Fibroblast of lung (primary cell): ENCODE data around the gene GAB1. TPM values are rescaled to one million over a fixed set of nuclear protein-coding genes. Genes with fewer than 3 reads are reported as not detected.

ENCODE experiments used
- DNase-seq, 2 donors: peaks; one replicate each; pipeline versions ENCODE4 v3.0.0 to v3.0.0-alpha.2; 2010; ENCODE audit warnings: low read depth in 2 of 2
- H2AFZ ChIP-seq: 2 replicates; pipeline ENCODE4 v1.5.1; 2012; ENCODE audit warnings: low read length, control low read depth, inconsistent platforms
- H3K27ac ChIP-seq: 2 replicates; pipeline ENCODE4 v1.5.1; 2011; ENCODE audit warnings: low read length, control low read depth; ENCODE audit not compliant: insufficient read depth
- H3K27me3 ChIP-seq: 2 replicates; pipeline ENCODE4 v1.5.1; 2011; ENCODE audit warnings: mild to moderate bottlenecking, low read length; ENCODE audit not compliant: control insufficient read depth, insufficient read depth
- H3K36me3 ChIP-seq: 2 replicates; pipeline ENCODE4 v1.5.1; 2011; ENCODE audit warnings: low read length; ENCODE audit not compliant: control insufficient read depth, insufficient read depth
- H3K4me1 ChIP-seq: 2 replicates; pipeline ENCODE4 v1.5.1; 2011; ENCODE audit warnings: low read length; ENCODE audit not compliant: control insufficient read depth, insufficient read depth; ENCODE audit errors: extremely low read depth
- H3K4me2 ChIP-seq: 2 replicates; pipeline ENCODE4 v1.5.1; 2011; ENCODE audit warnings: low read length, control low read depth; ENCODE audit not compliant: insufficient read depth; ENCODE audit errors: extremely low read depth
- H3K4me3 ChIP-seq, 4 experiments: fragments of 200-600 bp in 1 of 4; sonication (generic) in 1 of 4; replicated peaks in 1 of 4; 2 replicates each; pipeline ENCODE4 v1.5.1; 2011 to 2016; ENCODE audit warnings: low read length in 4 of 4, low read depth in 3 of 4, mild to moderate bottlenecking in 3 of 4, control low read depth in 2 of 4, inconsistent platforms in 1 of 4, mixed read lengths in 1 of 4; ENCODE audit not compliant: insufficient read depth in 1 of 4; ENCODE audit errors: control extremely low read depth in 1 of 4
- H3K79me2 ChIP-seq: 2 replicates; pipeline ENCODE4 v1.5.1; 2012; ENCODE audit warnings: mild to moderate bottlenecking, low read length, inconsistent platforms; ENCODE audit not compliant: control insufficient read depth, insufficient read depth
- H3K9ac ChIP-seq: 2 replicates; pipeline ENCODE4 v1.5.1; 2011; ENCODE audit warnings: mild to moderate bottlenecking, low read length, control low read depth; ENCODE audit not compliant: insufficient read depth
- H3K9me3 ChIP-seq: 2 replicates; pipeline ENCODE4 v1.5.1; 2012; ENCODE audit warnings: low read depth, low read length; ENCODE audit not compliant: control insufficient read depth, insufficient read depth
- H4K20me1 ChIP-seq: 2 replicates; pipeline ENCODE4 v1.5.1; 2011; ENCODE audit warnings: low read length; ENCODE audit not compliant: control insufficient read depth, insufficient read depth; ENCODE audit errors: extremely low read depth
- EZH2 ChIP-seq: IDR thresholded peaks from 2 replicates; pipeline ENCODE4 v1.5.1; 2012; ENCODE audit warnings: low read length, control low read depth, mild to moderate bottlenecking; ENCODE audit errors: missing control alignments
- polyA plus RNA-seq, 2 donors: library from polyadenylated mRNA; depleted of rRNA in 1 of 2; stranded (reverse) in 1 of 2; unstranded in 1 of 2; fragments of >200 nt; gene quantifications; 2 replicates each; pipeline ENCODE4 v1.2.1, GENCODE V29; 2011 to 2012; ENCODE audit warnings: missing spikeins in 1 of 2
- total RNA-seq: library from RNA; depleted of rRNA; stranded (reverse); fragments of >200 nt; gene quantifications from 2 replicates; pipeline ENCODE4 v1.2.1, GENCODE V29; 2014
- TF ChIP-seq, protein P1 (sequence below), 2 donors: IDR thresholded peaks in 1 of 2; conservative IDR thresholded peaks in 1 of 2; 1 replicate in 1 of 2; 2 replicates in 1 of 2; pipeline ENCODE4 v1.5.1; 2011 to 2012; ENCODE audit warnings: low read length in 2 of 2, control low read depth in 1 of 2, inconsistent platforms in 1 of 2, low read depth in 1 of 2, mild to moderate bottlenecking in 1 of 2

Gene GAB1
- total and polyA plus RNA-seq, 2 donors (not counting 1 experiment from before 2014, with no cell fraction given) = 10.6 to 18.0 TPM

DNA sequence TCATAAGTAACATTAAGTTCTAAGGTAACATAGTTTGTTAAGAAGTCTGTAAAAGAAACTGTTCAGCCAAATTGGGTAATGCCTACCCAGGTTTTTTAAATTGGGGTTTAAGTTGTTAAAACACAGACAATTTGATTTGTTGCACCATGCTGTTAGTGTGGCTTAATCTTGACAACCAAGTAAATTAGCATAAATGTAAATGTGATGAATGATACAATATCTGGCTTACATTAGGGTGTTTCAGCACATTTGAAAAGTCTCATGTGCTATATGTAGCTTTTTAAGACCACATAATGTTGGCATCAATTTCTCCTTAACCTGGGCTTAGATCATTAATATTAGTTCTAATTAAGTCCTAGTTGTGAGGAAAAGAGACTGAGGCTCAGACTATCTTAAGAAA, 104.4 kb downstream of the GAB1 start:
- H3K4me3 ChIP-seq = no peak overlapping the region
- no peaks in the 10 kb centered on the region for H3K4me1 ChIP-seq
- no peaks in the 10 kb centered on the region for H3K9me3 ChIP-seq
- no peak overlapping the region for H3K27ac ChIP-seq
- no peak overlapping the region for H2AFZ ChIP-seq
- H3K36me3 ChIP-seq = peaks cover 5% of the 10 kb centered on the region
- no peak overlapping the region for H3K4me2 ChIP-seq
- no peaks in the 10 kb centered on the region for H4K20me1 ChIP-seq
- TF ChIP-seq EZH2 = no peak
- TF ChIP-seq, protein P1, sequence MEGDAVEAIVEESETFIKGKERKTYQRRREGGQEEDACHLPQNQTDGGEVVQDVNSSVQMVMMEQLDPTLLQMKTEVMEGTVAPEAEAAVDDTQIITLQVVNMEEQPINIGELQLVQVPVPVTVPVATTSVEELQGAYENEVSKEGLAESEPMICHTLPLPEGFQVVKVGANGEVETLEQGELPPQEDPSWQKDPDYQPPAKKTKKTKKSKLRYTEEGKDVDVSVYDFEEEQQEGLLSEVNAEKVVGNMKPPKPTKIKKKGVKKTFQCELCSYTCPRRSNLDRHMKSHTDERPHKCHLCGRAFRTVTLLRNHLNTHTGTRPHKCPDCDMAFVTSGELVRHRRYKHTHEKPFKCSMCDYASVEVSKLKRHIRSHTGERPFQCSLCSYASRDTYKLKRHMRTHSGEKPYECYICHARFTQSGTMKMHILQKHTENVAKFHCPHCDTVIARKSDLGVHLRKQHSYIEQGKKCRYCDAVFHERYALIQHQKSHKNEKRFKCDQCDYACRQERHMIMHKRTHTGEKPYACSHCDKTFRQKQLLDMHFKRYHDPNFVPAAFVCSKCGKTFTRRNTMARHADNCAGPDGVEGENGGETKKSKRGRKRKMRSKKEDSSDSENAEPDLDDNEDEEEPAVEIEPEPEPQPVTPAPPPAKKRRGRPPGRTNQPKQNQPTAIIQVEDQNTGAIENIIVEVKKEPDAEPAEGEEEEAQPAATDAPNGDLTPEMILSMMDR (conservative IDR thresholded peaks at IDR 0.05 in 1 of 2, IDR thresholded peaks at IDR 0.05 in 1 of 2; ENCODE audit: low read depth in 1 of 2, low read length in 2 of 2) = no peak
- H3K9ac ChIP-seq = no peak overlapping the region
- DNase-seq = no peak
- no peaks in the 10 kb centered on the region for H3K27me3 ChIP-seq
- no peaks in the 10 kb centered on the region for H3K79me2 ChIP-seq

DNA sequence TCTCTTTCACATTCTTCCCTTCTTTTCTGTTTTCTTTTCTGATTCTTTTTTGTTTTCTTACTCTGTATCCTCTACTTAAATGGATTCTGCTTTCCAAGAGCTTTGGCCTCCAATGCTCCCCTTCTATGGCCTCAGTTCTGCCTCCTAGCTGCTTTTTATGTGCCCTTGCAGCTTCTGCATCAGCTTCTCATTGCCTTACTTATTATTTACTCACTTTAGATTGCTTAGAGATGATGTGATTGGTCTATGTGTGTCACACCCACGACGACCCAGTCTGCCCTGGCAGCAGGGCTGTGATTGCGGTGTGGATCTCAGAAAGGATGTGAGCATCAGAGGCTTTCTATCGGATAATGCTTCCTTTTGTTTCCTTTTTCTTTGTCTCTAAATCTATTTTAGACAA, 105.0 kb downstream of the GAB1 start:
- Histone ChIP-seq H3K4me2 (no peak overlapping the region), H3K9me3 (no peaks in the 10 kb centered on the region), H4K20me1 (no peaks in the 10 kb centered on the region), H3K79me2 (no peaks in the 10 kb centered on the region), H3K9ac (no peak overlapping the region), H3K4me1 (no peaks in the 10 kb centered on the region), H3K27ac (no peak overlapping the region), H3K4me3 (no peak overlapping the region), H3K27me3 (no peaks in the 10 kb centered on the region), H2AFZ (no peak overlapping the region), H3K36me3 (peaks cover 5% of the 10 kb centered on the region)
- TF ChIP-seq, protein P1 (conservative IDR thresholded peaks at IDR 0.05 in 1 of 2, IDR thresholded peaks at IDR 0.05 in 1 of 2; ENCODE audit: low read depth in 1 of 2, low read length in 2 of 2) = peak in 1 of 2 donors; percentile 3
- TF ChIP-seq EZH2 = no peak
- peak in 1 of 2 donors; percentile 3 for DNase-seq

DNA sequence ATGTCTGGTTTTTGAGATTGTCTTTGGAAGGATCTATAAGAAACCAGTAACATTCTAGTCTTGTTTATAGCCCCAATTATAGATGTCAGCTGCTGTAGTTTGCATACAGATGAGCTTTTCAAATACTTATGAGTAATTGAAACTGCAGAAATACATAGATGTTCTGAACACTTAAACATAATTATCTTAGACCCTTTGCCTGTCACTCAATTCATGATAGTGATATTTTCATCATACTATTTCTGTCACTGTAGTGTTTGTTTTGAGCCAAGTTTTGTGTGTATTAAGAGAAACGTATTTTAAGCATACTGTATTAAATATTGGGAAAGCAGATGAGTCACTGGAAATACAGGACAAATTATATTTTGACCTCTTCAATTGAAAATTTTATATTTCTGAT, 107.1 kb downstream of the GAB1 start:
- H3K36me3 ChIP-seq = peaks cover 2% of the 10 kb centered on the region
- no peaks in the 10 kb centered on the region for H3K4me1 ChIP-seq
- no peaks in the 10 kb centered on the region for H4K20me1 ChIP-seq
- H3K27me3 ChIP-seq = no peaks in the 10 kb centered on the region
- H3K4me2 ChIP-seq = no peak overlapping the region
- no peak overlapping the region for H3K9ac ChIP-seq
- no peak for DNase-seq
- no peak overlapping the region for H3K27ac ChIP-seq
- H3K4me3 ChIP-seq = no peak overlapping the region
- H2AFZ ChIP-seq = no peak overlapping the region
- no peak for TF ChIP-seq EZH2
- TF ChIP-seq, protein P1 (conservative IDR thresholded peaks at IDR 0.05 in 1 of 2, IDR thresholded peaks at IDR 0.05 in 1 of 2; ENCODE audit: low read depth in 1 of 2, low read length in 2 of 2) = no peak
- no peaks in the 10 kb centered on the region for H3K79me2 ChIP-seq
- H3K9me3 ChIP-seq = no peaks in the 10 kb centered on the region
